ENCODE results near the gene FOSL2.

Gene FOSL2

GRCh38 chr2:28392297-28393113, at the start of gene FOSL2:
FOSL2 (plus strand) TSS chr2:28392858; CDS start chr2:28393721, 863 bp downstream.
- peak; percentile 100 for DNase-seq (ENCODE audit: low spot score)

- DNase-seq (ENCODE audit: low spot score): no peak
These were observed 49.3 kb upstream of the FOSL2 start for GRCh38 chr2:28343184-28343942.

- DNase-seq (ENCODE audit: low spot score): no peak
These were observed 48.5 kb upstream of the FOSL2 start for GRCh38 chr2:28343971-28344715.

- DNase-seq (ENCODE audit: low spot score): no peak
These were observed 47.8 kb upstream of the FOSL2 start for GRCh38 chr2:28344756-28345373.

- DNase-seq (ENCODE audit: low spot score): no peak
These were observed 47.0 kb upstream of the FOSL2 start for GRCh38 chr2:28345619-28346018.

- no peak for DNase-seq (ENCODE audit: low spot score)
These were observed 46.1 kb upstream of the FOSL2 start for GRCh38 chr2:28346587-28346986.

GRCh38 chr2:28347193-28347592, 45.5 kb upstream of the FOSL2 start:
- no peak for DNase-seq (ENCODE audit: low spot score)

- DNase-seq (ENCODE audit: low spot score): no peak
These were observed 45.1 kb upstream of the FOSL2 start for GRCh38 chr2:28347596-28347995.

- no peak for DNase-seq (ENCODE audit: low spot score)
These were observed 44.5 kb upstream of the FOSL2 start for GRCh38 chr2:28348149-28348567.

GRCh38 chr2:28348921-28349320, 43.7 kb upstream of the FOSL2 start:
- no peak for DNase-seq (ENCODE audit: low spot score)

- no peak for DNase-seq (ENCODE audit: low spot score)
These were observed 43.0 kb upstream of the FOSL2 start for GRCh38 chr2:28349546-28350165.

- no peak for DNase-seq (ENCODE audit: low spot score)
These were observed 42.5 kb upstream of the FOSL2 start for GRCh38 chr2:28350196-28350595.

- no peak for DNase-seq (ENCODE audit: low spot score)
These were observed 41.8 kb upstream of the FOSL2 start for GRCh38 chr2:28350791-28351285.

GRCh38 chr2:28351621-28352020, 41.0 kb upstream of the FOSL2 start:
- DNase-seq (ENCODE audit: low spot score): no peak

GRCh38 chr2:28352104-28352503, 40.6 kb upstream of the FOSL2 start:
- no peak for DNase-seq (ENCODE audit: low spot score)

GRCh38 chr2:28352610-28353195, 40.0 kb upstream of the FOSL2 start:
- no peak for DNase-seq (ENCODE audit: low spot score)

- DNase-seq (ENCODE audit: low spot score): no peak
These were observed 37.6 kb upstream of the FOSL2 start for GRCh38 chr2:28354920-28355520.

- DNase-seq (ENCODE audit: low spot score): no peak
These were observed 37.0 kb upstream of the FOSL2 start for GRCh38 chr2:28355521-28356094.

- DNase-seq (ENCODE audit: low spot score): no peak
These were observed 36.4 kb upstream of the FOSL2 start for GRCh38 chr2:28356095-28356911.
